Measurements from ENCODE around the gene MAGI2.

DNA sequence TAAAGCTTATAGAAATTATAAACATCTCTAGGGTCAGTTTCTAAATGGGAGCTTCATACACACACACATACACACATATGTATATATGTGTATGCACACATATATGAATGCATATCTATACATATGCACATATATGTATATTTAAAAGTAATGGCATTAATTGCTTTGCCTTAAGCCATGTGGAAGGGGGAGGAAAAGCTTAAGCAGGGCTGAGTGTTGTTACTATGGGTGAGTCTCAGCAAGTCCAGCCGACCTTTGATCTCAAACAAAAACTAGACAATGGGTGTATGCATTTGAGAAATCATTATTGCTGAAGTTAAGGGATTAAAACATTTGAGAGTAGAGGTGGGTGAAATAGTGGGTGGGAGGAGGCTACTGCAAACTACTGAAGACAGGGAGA, 546.7 kb downstream of the MAGI2 start:
- TF ChIP-seq RARB (CRISPR knock-in tag; IDR thresholded peaks at IDR 0.05) (no peak), OSR1 (CRISPR knock-in tag; IDR thresholded peaks at IDR 0.05) (no peak), ZC3H10 (CRISPR knock-in tag; IDR thresholded peaks at IDR 0.05) (no peak), BACH2 (CRISPR knock-in tag; IDR thresholded peaks at IDR 0.05; ENCODE audit: borderline replicate concordance) (no peak), ARNTL (CRISPR knock-in tag; IDR thresholded peaks at IDR 0.05; ENCODE audit: borderline replicate concordance, low read depth) (no peak)
- TF ChIP-seq, protein P1, sequence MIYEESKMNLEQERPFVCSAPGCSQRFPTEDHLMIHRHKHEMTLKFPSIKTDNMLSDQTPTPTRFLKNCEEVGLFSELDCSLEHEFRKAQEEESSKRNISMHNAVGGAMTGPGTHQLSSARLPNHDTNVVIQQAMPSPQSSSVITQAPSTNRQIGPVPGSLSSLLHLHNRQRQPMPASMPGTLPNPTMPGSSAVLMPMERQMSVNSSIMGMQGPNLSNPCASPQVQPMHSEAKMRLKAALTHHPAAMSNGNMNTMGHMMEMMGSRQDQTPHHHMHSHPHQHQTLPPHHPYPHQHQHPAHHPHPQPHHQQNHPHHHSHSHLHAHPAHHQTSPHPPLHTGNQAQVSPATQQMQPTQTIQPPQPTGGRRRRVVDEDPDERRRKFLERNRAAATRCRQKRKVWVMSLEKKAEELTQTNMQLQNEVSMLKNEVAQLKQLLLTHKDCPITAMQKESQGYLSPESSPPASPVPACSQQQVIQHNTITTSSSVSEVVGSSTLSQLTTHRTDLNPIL (CRISPR knock-in tag; IDR thresholded peaks at IDR 0.05; ENCODE audit: low read depth), result no peak

Measured in SK-N-SH treated with all-trans-retinoic acid at 6 μM for 48 hours (cell line).